HepG2 (cell line): ENCODE measurements around the gene CHST12. TPM values are rescaled to one million over a fixed set of nuclear protein-coding genes. Genes with fewer than 3 reads are reported as not detected.
A peak's percentile ranks its signal among the peaks of the same experiment; 100 is the strongest.

Experiments
- ARID3A ChIP-seq: IDR thresholded peaks from 2 replicates; pipeline ENCODE4 v1.6.1; 2012; ENCODE audit warnings: low read depth, low read length, improper control_type of control experiment
- ATF4 ChIP-seq, 2 experiments: fragments of 450-650 bp in 1 of 2; sonication (generic) in 1 of 2; formaldehyde crosslinking; IDR thresholded peaks; 2 replicates each; pipeline versions ENCODE4 v1.5.0 to v1.8.0; 2020 to 2022; ENCODE audit warnings: mild to moderate bottlenecking in 1 of 2, missing genetic modification reagents in 1 of 2
- CCAR2 ChIP-seq: fragments of 200-400 bp; formaldehyde crosslinking; optimal IDR thresholded peaks from 2 replicates; pipeline ENCODE3; 2018; ENCODE audit warnings: low read depth, mild to moderate bottlenecking, low read length, moderate library complexity
- CREB1 ChIP-seq, 2 experiments: fragments of 450-650 bp in 1 of 2; IDR thresholded peaks; 2 replicates each; pipeline ENCODE4 v1.6.1; 2016 to 2017; ENCODE audit warnings: control low read depth in 1 of 2, mild to moderate bottlenecking in 1 of 2, missing compliant biosample characterization in 1 of 2, missing genetic modification characterization in 1 of 2
- DMTF1 ChIP-seq: sonication (generic); formaldehyde crosslinking; IDR thresholded peaks from 2 replicates; pipeline ENCODE4 v1.4.0; 2020; ENCODE audit warnings: mild to moderate bottlenecking, missing genetic modification reagents
- E2F2 ChIP-seq: sonication (generic); formaldehyde crosslinking; IDR thresholded peaks from 2 replicates; pipeline ENCODE4 v1.4.0; 2020; ENCODE audit warnings: missing genetic modification reagents, borderline replicate concordance
- GLI4 ChIP-seq: sonication (generic); formaldehyde crosslinking; IDR thresholded peaks from 2 replicates; pipeline ENCODE4 v1.5.1; 2020; ENCODE audit warnings: missing genetic modification reagents, mild to moderate bottlenecking, moderate library complexity, borderline replicate concordance
- HHEX ChIP-seq: IDR thresholded peaks from 2 replicates; pipeline ENCODE4 v1.6.1; 2016; ENCODE audit warnings: control low read depth
- KDM3A ChIP-seq: IDR thresholded peaks from 2 replicates; pipeline ENCODE4 v1.6.1; 2018; ENCODE audit warnings: low read depth, missing compliant biosample characterization
- KMT2B ChIP-seq: IDR thresholded peaks from 2 replicates; pipeline ENCODE4 v1.6.1; 2016; ENCODE audit warnings: missing genetic modification reagents, missing compliant biosample characterization
- POLR2G ChIP-seq: fragments of 200-400 bp; formaldehyde crosslinking; IDR thresholded peaks from 2 replicates; pipeline ENCODE4 v1.6.1; 2018; ENCODE audit warnings: mild to moderate bottlenecking, low read depth, low read length, moderate library complexity
- SSRP1 ChIP-seq: IDR thresholded peaks from 2 replicates; pipeline ENCODE4 v1.6.1; 2016; ENCODE audit warnings: control low read depth
- ZNF225 ChIP-seq: sonication (generic); formaldehyde crosslinking; IDR thresholded peaks from 2 replicates; pipeline ENCODE4 v1.4.0; 2020; ENCODE audit warnings: mild to moderate bottlenecking, missing genetic modification reagents
- ZNF296 ChIP-seq: sonication (generic); formaldehyde crosslinking; conservative IDR thresholded peaks from 2 replicates; pipeline ENCODE4 v1.5.0; 2020; ENCODE audit warnings: mild to moderate bottlenecking, missing genetic modification reagents
- ZNF335 ChIP-seq: sonication (generic); formaldehyde crosslinking; IDR thresholded peaks from 2 replicates; pipeline ENCODE4 v1.4.0; 2020; ENCODE audit warnings: missing genetic modification reagents
- ZNF576 ChIP-seq: sonication (generic); formaldehyde crosslinking; IDR thresholded peaks from 2 replicates; pipeline ENCODE4 v1.4.0; 2020; ENCODE audit warnings: mild to moderate bottlenecking, missing genetic modification reagents
- ZNF672 ChIP-seq: sonication (generic); formaldehyde crosslinking; IDR thresholded peaks from 2 replicates; pipeline ENCODE4 v1.8.1; 2022; ENCODE audit warnings: missing genetic modification reagents
- ZNF747 ChIP-seq: sonication (generic); formaldehyde crosslinking; IDR thresholded peaks from 2 replicates; pipeline ENCODE4 v1.8.1; 2023; ENCODE audit warnings: missing genetic modification reagents, mild to moderate bottlenecking, borderline replicate concordance
- ZNF777 ChIP-seq: sonication (generic); formaldehyde crosslinking; IDR thresholded peaks from 2 replicates; pipeline ENCODE4 v1.4.0; 2020; ENCODE audit warnings: missing genetic modification reagents
- ZNF879 ChIP-seq: sonication (generic); formaldehyde crosslinking; IDR thresholded peaks from 2 replicates; pipeline ENCODE4 v1.8.1; 2023; ENCODE audit warnings: missing genetic modification reagents
- ZZZ3 ChIP-seq: sonication (generic); formaldehyde crosslinking; IDR thresholded peaks from 2 replicates; pipeline ENCODE4 v1.4.0; 2020; ENCODE audit warnings: missing genetic modification reagents, mild to moderate bottlenecking, borderline replicate concordance
- polyA plus RNA-seq, 8 experiments: library from polyadenylated mRNA; depleted of rRNA in 3 of 8; stranded (reverse) in 7 of 8; unstranded in 1 of 8; fragments of >200 nt; fragmentation: Illumina TruSeq in 4 of 8; extraction: Trizol in 4 of 8; gene quantifications; 2 replicates each; pipeline versions ENCODE4 v1.2.1 to v1.2.3, GENCODE V29; 2011 to 2016; ENCODE audit warnings: low read depth in 4 of 8, missing spikeins in 1 of 8, mixed read lengths in 1 of 8; ENCODE audit not compliant: insufficient read depth in 1 of 8
- total RNA-seq, 5 experiments: library from RNA; depleted of rRNA; stranded (reverse); fragments of >200 nt; fragmentation: Illumina TruSeq; extraction: Trizol; gene quantifications; 2 replicates each; pipeline ENCODE4 v1.2.3, GENCODE V29; 2016; ENCODE audit warnings: low read depth in 1 of 5

CHST12 gene
- total and polyA plus RNA-seq, 2 of the 13 experiments (the other 11 are each of a cell fraction or from before 2014, with no cell fraction given) = 6.4 to 15.8 TPM

- TF ChIP-seq E2F2 (CRISPR knock-in tag) = no peak
- TF ChIP-seq HHEX = no peak
- TF ChIP-seq ZNF879 (CRISPR knock-in tag) = 0 out of 2 replicates have a peak, but pooled peaks have one; percentile 31
- TF ChIP-seq CCAR2 = no peak
- no peak; the same call in 1 of the 2 replicates for TF ChIP-seq ZZZ3 (CRISPR knock-in tag)
- TF ChIP-seq ZNF335 (CRISPR knock-in tag) = no peak; the same call in 1 of the 2 replicates
- peak; percentile 78 for TF ChIP-seq ZNF777 (CRISPR knock-in tag)
- TF ChIP-seq KMT2B (CRISPR knock-in tag) = peak; percentile 33; the same call in 1 of the 2 replicates
- no peak for TF ChIP-seq SSRP1 (CRISPR knock-in tag)
- TF ChIP-seq ARID3A = no peak
- no peak for TF ChIP-seq ZNF576 (CRISPR knock-in tag)
- TF ChIP-seq ZNF296 (CRISPR knock-in tag) = no peak
- peak; percentile 83 for TF ChIP-seq POLR2G
- no peak for TF ChIP-seq ATF4 (CRISPR knock-in tag; IDR thresholded peaks at IDR 0.05)
- no peak for TF ChIP-seq ZNF225
- TF ChIP-seq KDM3A (CRISPR knock-in tag) = no peak
- TF ChIP-seq ZNF672 = no peak
- no peak; the same call in 1 of the 2 replicates for TF ChIP-seq GLI4
- peak; percentile 50 for TF ChIP-seq CREB1 (IDR thresholded peaks at IDR 0.05)
- TF ChIP-seq CREB1 (CRISPR knock-in tag; IDR thresholded peaks at IDR 0.05) = peak; percentile 73
- no peak; the same call in 1 of the 2 replicates for TF ChIP-seq DMTF1 (CRISPR knock-in tag)
- no peak; the same call in 1 of the 2 replicates for TF ChIP-seq ZNF747 (CRISPR knock-in tag)
Measured at GRCh38 chr7:2354186-2354938, 49.0 kb upstream of the CHST12 start, which contains the start of gene EIF3B (continued).
